BJ (cell line): ENCODE results near the gene C16orf74. TPM values are rescaled to one million over a fixed set of nuclear protein-coding genes. Genes with fewer than 3 reads are reported as not detected.

ENCODE experiments used
- CTCF ChIA-PET: fragments of 350-600 bp; formaldehyde crosslinking; extraction: SDS; loops from one replicate; lab custom pipeline; 2021; ENCODE audit warnings: antibody characterized with exemption, inconsistent platforms; lab: Yijun Ruan, JAX
- POLR2A ChIA-PET: fragments of 300-600 bp; sonication (Branson Sonifier 250); formaldehyde crosslinking; extraction: SDS; loops from one replicate; lab custom pipeline; 2021; ENCODE audit warnings: antibody characterized with exemption; lab: Charles Lee
- DNase-seq: peaks from one replicate; pipeline ENCODE4 v3.0.0-alpha.2; 2011; ENCODE audit warnings: low read depth
- H3K27me3 ChIP-seq: 2 replicates; pipeline ENCODE4 v1.6.0; 2011; ENCODE audit warnings: low read length; ENCODE audit not compliant: control insufficient read depth, insufficient read depth
- H3K36me3 ChIP-seq: 2 replicates; pipeline ENCODE4 v1.5.1; 2011; ENCODE audit warnings: low read length; ENCODE audit not compliant: control insufficient read depth, insufficient read depth
- H3K4me3 ChIP-seq: 2 replicates; pipeline ENCODE4 v1.5.1; 2011; ENCODE audit warnings: low read depth, mild to moderate bottlenecking, control low read depth, low read length
- CTCF ChIP-seq: IDR thresholded peaks from 2 replicates; pipeline ENCODE4 v1.5.1; 2011; ENCODE audit warnings: low read depth, mild to moderate bottlenecking, control low read depth, inconsistent platforms, low read length, moderate library complexity; ENCODE audit not compliant: insufficient read depth
- polyA plus RNA-seq: library from polyadenylated mRNA; depleted of rRNA; stranded (reverse); fragments of >200 nt; gene quantifications from 2 replicates; pipeline ENCODE4 v1.2.3, GENCODE V29; 2011

The C16orf74 gene
- polyA plus RNA-seq, 1 experiment: 2.9 TPM

GRCh38 chr16:85734311-85735017 is 16.4 kb downstream of the C16orf74 start:
- CTCF ChIA-PET: interaction anchor here (0.9 to 1.0 kb wide), 2 partner anchors 11 to 18 kb away, joined by 3 to 4 read pairs; no protein-coding TSS in a partner anchor
- POLR2A ChIA-PET: no interaction called here
- no peak for DNase-seq
- H3K4me3 ChIP-seq: no peak overlapping the region
- H3K36me3 ChIP-seq: no peaks in the 10 kb centered on the region
- H3K27me3 ChIP-seq: no peaks in the 10 kb centered on the region
- TF ChIP-seq CTCF: no peak

- no peak for DNase-seq
- Histone ChIP-seq H3K27me3 (no peaks in the 10 kb centered on the region), H3K36me3 (no peaks in the 10 kb centered on the region), H3K4me3 (no peak overlapping the region)
- ChIA-PET POLR2A (no interaction called here), CTCF (interaction anchor here (0.9 to 1.0 kb wide), 2 partner anchors 10 to 17 kb away, joined by 3 to 4 read pairs; no protein-coding TSS in a partner anchor)
- TF ChIP-seq CTCF: no peak
Observed at GRCh38 chr16:85733839-85734170, 17.1 kb downstream of the C16orf74 start.

- H3K27me3 ChIP-seq: no peaks in the 10 kb centered on the region
- H3K36me3 ChIP-seq: no peaks in the 10 kb centered on the region
- no peak for TF ChIP-seq CTCF
- H3K4me3 ChIP-seq: no peak overlapping the region
- ChIA-PET CTCF (interaction anchor here (0.9 to 1.0 kb wide), 2 partner anchors 10 to 17 kb away, joined by 3 to 4 read pairs; no protein-coding TSS in a partner anchor), POLR2A (no interaction called here)
- DNase-seq: no peak
Observed at GRCh38 chr16:85733155-85733838, 17.6 kb downstream of the C16orf74 start.

GRCh38 chr16:85731179-85731578 is 19.7 kb downstream of the C16orf74 start:
- DNase-seq: no peak
- Histone ChIP-seq H3K4me3 (no peak overlapping the region), H3K36me3 (no peaks in the 10 kb centered on the region), H3K27me3 (no peaks in the 10 kb centered on the region)
- CTCF ChIA-PET: no interaction called here
- no peak for TF ChIP-seq CTCF
- POLR2A ChIA-PET: no interaction called here

GRCh38 chr16:85730186-85730465 is 20.8 kb downstream of the C16orf74 start:
- Histone ChIP-seq H3K4me3 (no peak overlapping the region), H3K27me3 (no peaks in the 10 kb centered on the region), H3K36me3 (no peaks in the 10 kb centered on the region)
- CTCF ChIA-PET: interaction anchor here (1.2 kb wide), 1 partner anchor 13 kb away, joined by 4 read pairs; no protein-coding TSS in a partner anchor
- no peak for DNase-seq
- POLR2A ChIA-PET: no interaction called here
- TF ChIP-seq CTCF: no peak
